HEK293 (cell line): ENCODE results near the gene CASS4.

Experiments
- ZNF792 ChIP-seq: fragments of 450-650 bp; formaldehyde crosslinking; IDR thresholded peaks from 2 replicates; pipeline ENCODE4 v1.5.1; 2016; ENCODE audit warnings: missing biosample characterization, missing genetic modification characterization
- TF ChIP-seq, protein P1 (sequence below): fragments of 450-650 bp; formaldehyde crosslinking; IDR thresholded peaks from 2 replicates; pipeline ENCODE4 v1.5.1; 2016; ENCODE audit warnings: missing biosample characterization, missing genetic modification characterization

GRCh38 chr20:56428881-56429280, 16.8 kb downstream of the CASS4 start:
- TF ChIP-seq, protein P1, sequence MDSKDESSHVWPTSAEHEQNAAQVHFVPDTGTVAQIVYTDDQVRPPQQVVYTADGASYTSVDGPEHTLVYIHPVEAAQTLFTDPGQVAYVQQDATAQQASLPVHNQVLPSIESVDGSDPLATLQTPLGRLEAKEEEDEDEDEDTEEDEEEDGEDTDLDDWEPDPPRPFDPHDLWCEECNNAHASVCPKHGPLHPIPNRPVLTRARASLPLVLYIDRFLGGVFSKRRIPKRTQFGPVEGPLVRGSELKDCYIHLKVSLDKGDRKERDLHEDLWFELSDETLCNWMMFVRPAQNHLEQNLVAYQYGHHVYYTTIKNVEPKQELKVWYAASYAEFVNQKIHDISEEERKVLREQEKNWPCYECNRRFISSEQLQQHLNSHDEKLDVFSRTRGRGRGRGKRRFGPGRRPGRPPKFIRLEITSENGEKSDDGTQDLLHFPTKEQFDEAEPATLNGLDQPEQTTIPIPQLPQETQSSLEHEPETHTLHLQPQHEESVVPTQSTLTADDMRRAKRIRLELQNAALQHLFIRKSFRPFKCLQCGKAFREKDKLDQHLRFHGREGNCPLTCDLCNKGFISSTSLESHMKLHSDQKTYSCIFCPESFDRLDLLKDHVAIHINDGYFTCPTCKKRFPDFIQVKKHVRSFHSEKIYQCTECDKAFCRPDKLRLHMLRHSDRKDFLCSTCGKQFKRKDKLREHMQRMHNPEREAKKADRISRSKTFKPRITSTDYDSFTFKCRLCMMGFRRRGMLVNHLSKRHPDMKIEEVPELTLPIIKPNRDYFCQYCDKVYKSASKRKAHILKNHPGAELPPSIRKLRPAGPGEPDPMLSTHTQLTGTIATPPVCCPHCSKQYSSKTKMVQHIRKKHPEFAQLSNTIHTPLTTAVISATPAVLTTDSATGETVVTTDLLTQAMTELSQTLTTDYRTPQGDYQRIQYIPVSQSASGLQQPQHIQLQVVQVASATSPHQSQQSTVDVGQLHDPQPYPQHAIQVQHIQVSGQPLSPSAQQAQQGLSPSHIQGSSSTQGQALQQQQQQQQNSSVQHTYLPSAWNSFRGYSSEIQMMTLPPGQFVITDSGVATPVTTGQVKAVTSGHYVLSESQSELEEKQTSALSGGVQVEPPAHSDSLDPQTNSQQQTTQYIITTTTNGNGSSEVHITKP (tag by site-specific recombination), result no peak
- TF ChIP-seq ZNF792, result no peak
